Measurements from ENCODE around the gene TRHDE. TPM values are rescaled to one million over a fixed set of nuclear protein-coding genes. Genes with fewer than 3 reads are reported as not detected.

Gene TRHDE
- total RNA-seq, 1 donor from 2014 or later, result 26.9 TPM

DNA sequence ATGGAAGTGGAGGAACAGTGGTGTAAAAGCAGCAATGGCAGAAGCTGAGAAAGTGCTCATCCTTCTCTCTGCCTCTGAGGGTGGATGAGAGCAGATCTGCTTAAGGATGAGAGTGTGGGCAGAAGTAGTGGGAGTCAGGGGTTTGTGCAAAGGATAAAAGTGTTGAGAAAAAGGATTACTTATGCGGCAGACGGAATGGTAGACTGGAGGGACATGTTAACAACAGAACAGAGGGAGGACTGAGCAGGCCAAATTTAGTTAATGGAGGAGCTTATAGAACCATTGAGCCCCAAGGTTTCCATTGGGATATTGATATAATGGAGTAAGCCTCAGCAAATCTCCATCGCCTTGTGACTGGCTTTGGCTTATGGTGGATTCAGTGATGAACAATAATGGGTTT is 25.5 kb downstream of the TRHDE start:
- no peak for DNase-seq (ENCODE audit: low read depth)
- H3K4me3 ChIP-seq (ENCODE audit: low read depth, low read length), result no peak overlapping the region
- TF ChIP-seq CTCF (conservative IDR thresholded peaks at IDR 0.05; ENCODE audit: low read depth, low read length), result no peak

GRCh38 chr12:72300728-72301127 is 28.6 kb downstream of the TRHDE start:
- no peak for TF ChIP-seq CTCF (conservative IDR thresholded peaks at IDR 0.05; ENCODE audit: low read depth, low read length)
- no peak overlapping the region for H3K4me3 ChIP-seq (ENCODE audit: low read depth, low read length)
- no peak for DNase-seq (ENCODE audit: low read depth)

DNA sequence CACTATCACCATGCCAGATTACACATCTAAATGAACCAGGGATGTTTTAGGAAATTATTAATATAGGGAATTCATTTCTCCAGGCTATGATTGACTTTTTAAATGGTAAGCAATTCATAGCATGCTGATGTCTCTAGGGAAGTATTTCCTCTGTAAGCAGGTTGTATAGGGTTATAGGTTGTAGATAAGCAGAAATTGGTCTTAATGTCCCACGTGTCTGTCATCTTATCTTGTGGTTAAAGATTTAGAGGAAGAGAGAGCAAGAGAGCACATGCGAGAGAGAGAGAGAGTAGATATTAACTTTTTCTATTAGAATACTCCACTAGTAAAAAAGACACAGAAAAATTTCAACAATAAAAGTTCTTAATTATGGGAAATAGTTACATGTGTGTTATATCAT is 32.6 kb downstream of the TRHDE start:
- H3K4me3 ChIP-seq (ENCODE audit: low read depth, low read length), result no peak overlapping the region
- no peak for TF ChIP-seq CTCF (conservative IDR thresholded peaks at IDR 0.05; ENCODE audit: low read depth, low read length)
- DNase-seq (ENCODE audit: low read depth), result no peak

GRCh38 chr12:72307229-72307628 is 35.1 kb downstream of the TRHDE start:
- DNase-seq (ENCODE audit: low read depth), result no peak
- no peak for TF ChIP-seq CTCF (conservative IDR thresholded peaks at IDR 0.05; ENCODE audit: low read depth, low read length)
- H3K4me3 ChIP-seq (ENCODE audit: low read depth, low read length), result no peak overlapping the region

DNA sequence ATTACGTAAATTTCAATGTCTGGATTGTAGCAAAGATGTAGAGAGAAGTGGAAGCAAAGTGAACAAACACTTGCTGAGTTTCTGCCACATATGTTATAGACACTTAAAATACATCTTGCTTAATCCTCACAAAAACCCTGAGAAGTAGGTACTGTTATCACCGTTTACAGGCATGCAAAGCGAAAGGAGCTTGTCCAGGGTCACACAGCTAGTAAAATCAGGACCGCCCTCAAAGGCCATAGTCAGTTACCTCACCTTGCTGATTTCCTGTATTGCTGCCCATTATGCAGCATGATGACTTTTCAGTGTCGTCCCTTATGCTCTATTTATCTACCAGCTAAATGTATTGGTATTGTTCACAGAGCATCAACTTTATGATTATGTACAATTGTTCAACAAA is 39.8 kb downstream of the TRHDE start:
- no peak for DNase-seq (ENCODE audit: low read depth)
- TF ChIP-seq CTCF (conservative IDR thresholded peaks at IDR 0.05; ENCODE audit: low read depth, low read length), result no peak
- no peak overlapping the region for H3K4me3 ChIP-seq (ENCODE audit: low read depth, low read length)

DNA sequence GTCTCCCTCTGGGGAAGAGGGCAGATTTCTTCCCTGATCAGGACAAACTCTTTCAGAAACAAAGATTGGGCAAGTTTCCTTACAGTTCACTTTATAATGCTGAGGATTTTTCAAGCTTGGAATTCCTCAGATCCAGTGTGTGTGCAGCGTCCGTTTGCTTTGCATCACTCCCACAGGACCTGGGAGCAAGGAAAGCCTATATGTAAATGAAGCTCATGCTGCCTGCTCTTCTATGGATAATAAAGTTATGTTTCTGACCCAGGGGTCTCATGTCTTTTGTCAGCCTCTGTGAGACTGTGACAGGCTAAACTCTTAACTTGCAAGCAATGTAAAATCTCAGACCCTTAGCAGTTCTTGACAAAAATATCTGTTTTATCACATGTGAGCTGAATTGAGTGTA is 41.6 kb downstream of the TRHDE start:
- TF ChIP-seq CTCF (conservative IDR thresholded peaks at IDR 0.05; ENCODE audit: low read depth, low read length), result no peak
- no peak overlapping the region for H3K4me3 ChIP-seq (ENCODE audit: low read depth, low read length)
- DNase-seq (ENCODE audit: low read depth), result no peak

DNA sequence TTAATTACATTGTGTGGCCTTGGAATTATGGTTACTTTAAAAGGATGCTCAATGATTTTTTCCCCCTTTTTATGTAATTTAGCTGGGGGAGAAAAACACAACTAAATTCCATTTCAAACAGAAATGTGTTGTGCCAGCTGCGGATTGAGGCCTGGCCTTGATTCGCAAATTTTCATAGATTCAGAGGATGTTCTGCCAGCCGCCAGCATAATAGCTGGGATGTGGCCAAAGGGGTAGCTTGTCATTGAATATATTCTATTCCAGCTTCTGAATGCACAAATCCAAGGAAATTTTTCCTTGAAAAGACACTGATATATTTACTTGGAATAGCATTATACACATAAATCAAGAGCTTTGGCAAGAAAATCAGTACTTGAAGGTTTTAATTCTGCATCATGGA is 43.7 kb downstream of the TRHDE start:
- TF ChIP-seq CTCF (conservative IDR thresholded peaks at IDR 0.05; ENCODE audit: low read depth, low read length), result no peak
- DNase-seq (ENCODE audit: low read depth), result no peak
- no peak overlapping the region for H3K4me3 ChIP-seq (ENCODE audit: low read depth, low read length)
